GM21717 (cell line): ENCODE results near the gene COL20A1.

ENCODE experiments used
- ATAC-seq: cut with Tn5 transposase; IDR thresholded peaks from one replicate; pipeline ENCODE4 v1.9.1; 2021; ENCODE audit warnings: mild to moderate bottlenecking, moderate library complexity; ENCODE audit not compliant: unreplicated experiment

Gene COL20A1

GRCh38 chr20:63359937-63360849 lies 67.2 kb downstream of the COL20A1 start:
- no peak for ATAC-seq

GRCh38 chr20:63360850-63361518 lies 68.0 kb downstream of the COL20A1 start, which contains the start of gene CHRNA4:
TSS of gene CHRNA4 (minus strand) at chr20:63361349. CDS start at chr20:63361165, 184 bp downstream.
- ATAC-seq = no peak

- ATAC-seq = no peak
Measured at GRCh38 chr20:63361519-63362435, 68.8 kb downstream of the COL20A1 start.

- no peak for ATAC-seq
Measured at GRCh38 chr20:63362436-63363009, 69.5 kb downstream of the COL20A1 start.

- no peak for ATAC-seq
Measured at GRCh38 chr20:63363013-63363957, 70.3 kb downstream of the COL20A1 start.

GRCh38 chr20:63363981-63364561 lies 71.1 kb downstream of the COL20A1 start:
- ATAC-seq = no peak

GRCh38 chr20:63364801-63365585 lies 72.0 kb downstream of the COL20A1 start:
- no peak for ATAC-seq

GRCh38 chr20:63365601-63366389 lies 72.8 kb downstream of the COL20A1 start:
- ATAC-seq = no peak

- ATAC-seq = no peak
Measured at GRCh38 chr20:63366390-63367365, 73.7 kb downstream of the COL20A1 start.

- no peak for ATAC-seq
Measured at GRCh38 chr20:63367446-63368055, 74.6 kb downstream of the COL20A1 start.

GRCh38 chr20:63368151-63368550 lies 75.2 kb downstream of the COL20A1 start:
- ATAC-seq = no peak

GRCh38 chr20:63369024-63369530 lies 76.1 kb downstream of the COL20A1 start:
- no peak for ATAC-seq

GRCh38 chr20:63369724-63370617 lies 77.0 kb downstream of the COL20A1 start:
- no peak for ATAC-seq

GRCh38 chr20:63370618-63371187 lies 77.7 kb downstream of the COL20A1 start:
- no peak for ATAC-seq
